NCI-H128 (cell line): ENCODE measurements around the gene UACA.
"Not testable (repeated sequence)": the region's sequence is repeated elsewhere in the genome, so short reads cannot be mapped to it uniquely, and the experiment has no call there.

Source experiments
- DNase-seq: peaks from one replicate; lab custom pipeline; 2025; ENCODE audit not compliant: unreplicated experiment; lab: John Stamatoyannopoulos, UW

Gene UACA, protein sequence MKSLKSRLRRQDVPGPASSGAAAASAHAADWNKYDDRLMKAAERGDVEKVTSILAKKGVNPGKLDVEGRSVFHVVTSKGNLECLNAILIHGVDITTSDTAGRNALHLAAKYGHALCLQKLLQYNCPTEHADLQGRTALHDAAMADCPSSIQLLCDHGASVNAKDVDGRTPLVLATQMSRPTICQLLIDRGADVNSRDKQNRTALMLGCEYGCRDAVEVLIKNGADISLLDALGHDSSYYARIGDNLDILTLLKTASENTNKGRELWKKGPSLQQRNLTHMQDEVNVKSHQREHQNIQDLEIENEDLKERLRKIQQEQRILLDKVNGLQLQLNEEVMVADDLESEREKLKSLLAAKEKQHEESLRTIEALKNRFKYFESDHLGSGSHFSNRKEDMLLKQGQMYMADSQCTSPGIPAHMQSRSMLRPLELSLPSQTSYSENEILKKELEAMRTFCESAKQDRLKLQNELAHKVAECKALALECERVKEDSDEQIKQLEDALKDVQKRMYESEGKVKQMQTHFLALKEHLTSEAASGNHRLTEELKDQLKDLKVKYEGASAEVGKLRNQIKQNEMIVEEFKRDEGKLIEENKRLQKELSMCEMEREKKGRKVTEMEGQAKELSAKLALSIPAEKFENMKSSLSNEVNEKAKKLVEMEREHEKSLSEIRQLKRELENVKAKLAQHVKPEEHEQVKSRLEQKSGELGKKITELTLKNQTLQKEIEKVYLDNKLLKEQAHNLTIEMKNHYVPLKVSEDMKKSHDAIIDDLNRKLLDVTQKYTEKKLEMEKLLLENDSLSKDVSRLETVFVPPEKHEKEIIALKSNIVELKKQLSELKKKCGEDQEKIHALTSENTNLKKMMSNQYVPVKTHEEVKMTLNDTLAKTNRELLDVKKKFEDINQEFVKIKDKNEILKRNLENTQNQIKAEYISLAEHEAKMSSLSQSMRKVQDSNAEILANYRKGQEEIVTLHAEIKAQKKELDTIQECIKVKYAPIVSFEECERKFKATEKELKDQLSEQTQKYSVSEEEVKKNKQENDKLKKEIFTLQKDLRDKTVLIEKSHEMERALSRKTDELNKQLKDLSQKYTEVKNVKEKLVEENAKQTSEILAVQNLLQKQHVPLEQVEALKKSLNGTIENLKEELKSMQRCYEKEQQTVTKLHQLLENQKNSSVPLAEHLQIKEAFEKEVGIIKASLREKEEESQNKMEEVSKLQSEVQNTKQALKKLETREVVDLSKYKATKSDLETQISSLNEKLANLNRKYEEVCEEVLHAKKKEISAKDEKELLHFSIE (N-terminal part only)

DNA sequence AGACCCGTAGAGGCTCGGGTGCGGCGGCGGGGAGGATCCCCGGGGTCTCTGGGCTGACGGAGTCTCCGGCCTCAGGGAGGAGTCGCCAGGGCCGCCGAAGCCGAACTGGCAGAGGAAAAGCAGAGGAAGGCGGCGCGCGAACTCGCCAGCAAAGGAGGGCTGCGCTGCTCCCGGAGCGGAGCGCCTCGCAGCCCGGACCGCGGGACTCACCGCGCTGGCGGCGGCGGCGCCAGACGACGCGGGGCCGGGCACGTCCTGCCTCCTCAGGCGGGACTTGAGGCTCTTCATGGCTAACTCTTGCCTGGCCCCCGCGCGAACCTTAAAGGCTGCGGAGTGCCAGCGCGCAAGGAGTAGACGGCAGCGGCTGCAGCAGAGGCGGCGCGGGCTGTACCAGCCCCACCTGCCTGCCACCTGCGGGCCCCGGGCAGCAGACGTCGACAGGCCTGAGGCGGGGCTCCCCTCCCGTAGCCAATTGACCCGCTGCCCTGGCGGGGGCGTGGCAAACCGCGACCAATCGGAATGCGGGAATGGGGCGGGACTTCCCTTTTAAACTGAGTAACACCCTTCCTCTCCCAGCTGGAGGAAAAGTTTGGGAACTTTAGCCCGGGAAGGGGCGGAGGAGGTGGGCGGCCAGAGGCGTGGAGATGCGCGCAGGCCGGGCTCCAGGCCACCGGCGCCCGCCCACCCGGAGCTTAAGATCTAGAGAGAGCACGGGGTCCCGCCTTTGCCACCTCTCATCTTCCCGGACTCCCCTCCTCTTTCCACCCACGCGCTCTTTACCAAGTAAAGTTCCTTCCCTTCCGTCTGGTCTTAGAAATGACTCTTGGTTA lies at the start of gene UACA:
Gene UACA, minus strand, starts transcription at position 439 of the 830 bp plus-strand sequence. Its CDS starts 151 bp downstream, at position 288.
- peak; percentile 81 for DNase-seq

GRCh38 chr15:70812827-70813364 lies 49.5 kb upstream of the UACA start:
- no peak for DNase-seq

DNA sequence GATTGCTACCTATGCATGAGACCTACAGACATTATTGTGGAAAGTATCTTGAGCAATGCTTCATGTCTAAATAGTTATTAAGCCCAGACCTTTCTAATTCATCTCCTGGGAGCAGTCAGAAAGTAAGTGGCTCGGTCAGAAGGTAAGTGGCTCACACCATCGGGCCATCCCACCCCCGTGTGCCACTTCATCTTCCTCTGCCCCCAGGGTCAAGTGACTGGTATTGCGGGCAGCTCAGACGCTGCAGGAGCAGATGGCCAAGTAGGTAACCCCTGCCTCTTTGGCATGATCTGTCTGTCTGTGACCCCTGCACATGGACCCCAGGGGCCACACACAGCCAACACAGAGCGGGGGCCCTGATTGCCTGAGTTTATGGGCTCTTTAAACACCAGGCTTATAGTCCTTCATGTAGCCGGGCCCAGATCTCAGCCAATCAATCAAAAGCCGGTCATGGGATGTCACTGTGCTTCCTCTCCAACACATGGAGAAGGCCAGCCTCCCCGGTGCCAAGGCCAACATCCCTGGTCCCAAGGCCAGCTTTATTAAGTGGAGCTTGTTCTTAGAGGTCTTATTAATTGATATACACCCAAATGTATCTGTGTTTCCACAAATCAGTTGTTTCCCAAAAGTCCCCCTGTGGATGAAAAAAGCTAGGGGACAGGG lies 47.7 kb upstream of the UACA start:
- no peak for DNase-seq

DNA sequence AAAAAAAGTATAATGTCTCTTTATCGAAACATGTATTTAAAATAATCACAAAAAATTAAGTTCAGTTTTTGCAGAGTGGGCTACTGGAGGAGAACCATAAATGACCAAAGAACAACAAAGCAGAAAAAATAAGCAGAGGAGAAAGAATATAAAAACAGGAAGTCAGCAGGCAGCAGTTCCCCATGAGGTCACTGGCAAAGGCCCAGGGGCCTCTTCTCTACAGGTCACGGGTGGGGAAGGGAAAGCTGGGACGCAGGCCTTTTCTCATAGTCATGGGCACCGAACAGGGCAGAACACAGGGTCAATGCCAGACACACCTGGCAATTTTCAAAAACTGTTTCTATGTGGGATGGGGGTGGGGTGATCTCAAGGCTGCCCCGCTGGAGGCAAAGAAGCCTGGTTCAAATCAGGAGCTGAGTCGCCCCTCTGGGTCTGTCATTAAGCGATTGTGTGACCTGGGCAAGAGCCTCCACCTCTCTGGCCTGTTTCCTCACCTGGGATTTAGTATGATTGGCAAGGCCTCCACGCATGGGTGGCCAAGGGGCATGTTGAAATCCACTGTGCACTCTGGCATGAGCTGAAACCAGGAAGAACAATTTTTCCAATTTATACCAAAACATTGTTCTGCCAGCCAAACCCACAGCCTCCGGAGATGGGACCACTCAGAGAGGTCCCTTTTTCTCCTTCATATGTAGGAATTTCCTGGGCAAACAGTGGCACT lies 43.8 kb upstream of the UACA start:
- DNase-seq, result no peak

- not testable (repeated sequence) for DNase-seq
Measured at GRCh38 chr15:70804388-70804787, 41.0 kb upstream of the UACA start.

GRCh38 chr15:70802629-70803028 lies 39.3 kb upstream of the UACA start:
- DNase-seq, result no peak

GRCh38 chr15:70801109-70801508 lies 37.8 kb upstream of the UACA start:
- no peak for DNase-seq

- DNase-seq, result no peak
Measured at GRCh38 chr15:70799667-70800450, 36.5 kb upstream of the UACA start.

GRCh38 chr15:70797464-70797863 lies 34.1 kb upstream of the UACA start:
- DNase-seq, result no peak

GRCh38 chr15:70796516-70797310 lies 33.4 kb upstream of the UACA start:
- no peak for DNase-seq

GRCh38 chr15:70795311-70795665 lies 31.9 kb upstream of the UACA start:
- no peak for DNase-seq

- DNase-seq, result no peak
Measured at GRCh38 chr15:70794596-70795310, 31.4 kb upstream of the UACA start.

DNA sequence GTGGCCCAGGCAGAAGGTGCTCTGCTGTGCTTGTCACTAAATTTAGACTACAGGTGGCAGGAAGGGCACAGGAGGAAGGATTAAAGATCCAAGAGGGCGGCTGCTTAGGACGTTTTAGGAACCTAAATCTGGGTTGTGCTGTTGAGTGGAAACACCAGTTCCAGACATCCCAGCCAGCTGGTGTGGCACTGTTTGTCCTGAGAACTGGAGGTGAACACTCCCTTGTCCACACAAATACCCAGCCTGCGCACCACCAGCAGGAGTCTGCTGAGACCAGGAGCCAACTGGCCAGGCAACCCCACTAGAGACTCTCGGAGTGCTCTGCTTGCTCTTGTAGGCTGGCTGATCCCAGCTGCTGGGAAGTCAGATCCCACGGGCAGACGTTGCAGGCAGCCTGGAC lies 30.3 kb upstream of the UACA start:
- DNase-seq, result no peak

GRCh38 chr15:70792171-70792573 lies 28.8 kb upstream of the UACA start:
- no peak for DNase-seq

DNA sequence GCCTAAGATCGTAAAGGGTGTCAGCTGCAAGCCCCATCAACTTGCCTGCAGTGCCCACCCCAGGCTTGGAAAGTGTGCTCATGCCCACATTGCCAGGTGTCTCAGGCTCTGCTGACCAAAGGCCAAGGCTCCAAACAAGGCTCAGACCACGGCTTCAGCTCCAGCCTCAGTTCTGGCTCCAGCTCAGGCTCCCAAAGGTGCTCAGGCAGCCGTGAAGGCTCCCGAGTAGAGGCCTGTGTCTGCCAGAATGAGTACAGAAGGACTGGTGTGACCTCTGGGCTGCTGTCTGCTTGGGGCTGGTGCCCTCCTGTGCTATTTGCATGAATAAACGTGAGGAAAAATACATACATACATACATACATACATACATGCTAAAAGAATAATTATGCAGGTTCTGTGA lies 27.9 kb upstream of the UACA start:
- DNase-seq, result no peak

- no peak for DNase-seq
Measured at GRCh38 chr15:70789213-70789612, 25.9 kb upstream of the UACA start.
